GM23338 (cell line): ENCODE data around the gene PPM1L. TPM values are rescaled to one million over a fixed set of nuclear protein-coding genes. Genes with fewer than 3 reads are reported as not detected.
A peak's percentile ranks its signal among the peaks of the same experiment; 100 is the strongest.

Experiments used
- ATAC-seq: fragments of 200-7000 bp; cut with Tn5 transposase; 3 replicates; pipeline ENCODE4 v1.9.1; 2020
- DNase-seq: peaks from one replicate; pipeline ENCODE4 v3.0.0-alpha.2; 2015; ENCODE audit warnings: low spot score
- H2AFZ ChIP-seq: fragments of 200-600 bp; sonication (generic); 2 replicates; pipeline ENCODE4 v1.8.0; 2016; ENCODE audit warnings: antibody characterized with exemption, mild to moderate bottlenecking, moderate library complexity
- H3F3A ChIP-seq: fragments of 200-600 bp; sonication (generic); replicated peaks from 2 replicates; pipeline ENCODE4 v1.8.0; 2017; ENCODE audit warnings: antibody characterized with exemption, mixed run types, low read depth
- H3K27ac ChIP-seq: fragments of 200-600 bp; sonication (generic); 2 replicates; pipeline ENCODE4 v1.6.1; 2016; ENCODE audit warnings: low read depth
- H3K27me3 ChIP-seq: fragments of 200-600 bp; sonication (generic); 2 replicates; pipeline ENCODE4 v1.8.0; 2016; ENCODE audit warnings: mild to moderate bottlenecking, mixed run types, moderate library complexity; ENCODE audit not compliant: insufficient read depth
- H3K36me3 ChIP-seq: fragments of 200-600 bp; sonication (generic); 2 replicates; pipeline ENCODE4 v1.8.0; 2016; ENCODE audit warnings: mild to moderate bottlenecking; ENCODE audit not compliant: insufficient read depth
- H3K4me1 ChIP-seq: fragments of 200-600 bp; sonication (generic); 2 replicates; pipeline ENCODE4 v1.8.0; 2016; ENCODE audit warnings: mild to moderate bottlenecking, moderate library complexity; ENCODE audit not compliant: insufficient read depth
- H3K4me2 ChIP-seq: fragments of 200-600 bp; sonication (generic); 2 replicates; pipeline ENCODE4 v1.7.1; 2017; ENCODE audit warnings: mixed run types
- H3K4me3 ChIP-seq: fragments of 200-600 bp; sonication (generic); 2 replicates; pipeline ENCODE4 v1.6.1; 2016; ENCODE audit warnings: mixed run types
- H3K79me2 ChIP-seq: fragments of 200-600 bp; sonication (generic); replicated peaks from 2 replicates; pipeline ENCODE4 v1.8.0; 2017; ENCODE audit warnings: mild to moderate bottlenecking; ENCODE audit not compliant: insufficient read depth
- H3K9me2 ChIP-seq: fragments of 200-600 bp; sonication (generic); 2 replicates; pipeline ENCODE4 v1.8.0; 2017; ENCODE audit not compliant: insufficient read depth
- H4K20me1 ChIP-seq: fragments of 200-600 bp; sonication (generic); replicated peaks from 2 replicates; pipeline ENCODE4 v1.8.0; 2017; ENCODE audit warnings: mild to moderate bottlenecking; ENCODE audit not compliant: insufficient read depth
- H3K27ac Mint-ChIP-seq: 2 replicates; pipeline ENCODE4 v1.8.0; 2020; ENCODE audit warnings: inconsistent platforms, mild to moderate bottlenecking, moderate library complexity, mixed read lengths
- H3K27me3 Mint-ChIP-seq: 3 replicates; pipeline ENCODE4 v1.8.0; 2022; ENCODE audit warnings: low read depth, mild to moderate bottlenecking, moderate library complexity, mixed read lengths, inconsistent platforms; ENCODE audit not compliant: insufficient read depth, poor library complexity
- H3K36me3 Mint-ChIP-seq: 3 replicates; pipeline ENCODE4 v1.8.0; 2021; ENCODE audit warnings: low read depth, mild to moderate bottlenecking, inconsistent platforms, moderate library complexity, mixed read lengths
- H3K4me1 Mint-ChIP-seq: 3 replicates; pipeline ENCODE4 v1.8.0; 2020; ENCODE audit warnings: mild to moderate bottlenecking, inconsistent platforms, mixed read lengths
- H3K4me3 Mint-ChIP-seq: 3 replicates; pipeline ENCODE4 v1.8.0; 2021; ENCODE audit warnings: moderate library complexity, mild to moderate bottlenecking, inconsistent platforms, mixed read lengths
- H3K9me3 Mint-ChIP-seq: 3 replicates; pipeline ENCODE4 v1.8.0; 2020; ENCODE audit warnings: moderate library complexity, mild to moderate bottlenecking, inconsistent platforms, mixed read lengths
- CREB1 ChIP-seq: fragments of 250-450 bp; sonication (Bioruptor Pico); IDR thresholded peaks from 2 replicates; pipeline ENCODE4 v1.5.0; 2020; ENCODE audit warnings: low read depth, mild to moderate bottlenecking, moderate library complexity
- EZH2 ChIP-seq: fragments of 200-600 bp; sonication (generic); IDR thresholded peaks from one replicate; pipeline ENCODE4 v1.8.0; 2017; ENCODE audit warnings: antibody characterized with exemption, mild to moderate bottlenecking, low read depth; ENCODE audit not compliant: unreplicated experiment
- EZH2phosphoT487 ChIP-seq: fragments of 200-600 bp; sonication (generic); IDR thresholded peaks from one replicate; pipeline ENCODE4 v1.8.1; 2018; ENCODE audit warnings: antibody characterized with exemption; ENCODE audit not compliant: unreplicated experiment
- JUNB ChIP-seq: IDR thresholded peaks from one replicate; pipeline ENCODE4 v1.6.1; 2016; ENCODE audit warnings: antibody characterized with exemption; ENCODE audit not compliant: unreplicated experiment
- NANOG ChIP-seq: IDR thresholded peaks from 2 replicates; pipeline ENCODE4 v1.6.1; 2016; ENCODE audit warnings: antibody characterized with exemption, borderline replicate concordance
- POLR2AphosphoS5 ChIP-seq: IDR thresholded peaks from 2 replicates; pipeline ENCODE4 v1.6.1; 2016; ENCODE audit warnings: antibody characterized with exemption, low read depth
- STAT1 ChIP-seq: IDR thresholded peaks from one replicate; pipeline ENCODE4 v1.6.1; 2016; ENCODE audit warnings: antibody characterized with exemption; ENCODE audit not compliant: unreplicated experiment
- ZNF114 ChIP-seq: fragments of 250-450 bp; sonication (Bioruptor Pico); IDR thresholded peaks from 2 replicates; pipeline ENCODE4 v1.5.0; 2020; ENCODE audit warnings: mild to moderate bottlenecking, moderate library complexity
- ZNF331 ChIP-seq: fragments of 250-450 bp; sonication (Bioruptor Pico); IDR thresholded peaks from 2 replicates; pipeline ENCODE4 v1.5.0; 2020; ENCODE audit warnings: low read depth, mild to moderate bottlenecking, moderate library complexity
- polyA plus RNA-seq: library from polyadenylated mRNA; unstranded; fragments of >200 nt; fragmentation: Nextera tagmentation; extraction: Ambion mirVana; gene quantifications from 2 replicates; pipeline ENCODE4 v1.2.1, GENCODE V29; 2016
- total RNA-seq: library from RNA; depleted of rRNA; stranded (reverse); fragments of >200 nt; shearing (Covaris generic); gene quantifications from 2 replicates; pipeline ENCODE4 v1.2.3, GENCODE V29; 2014
- TF ChIP-seq, protein P1 (sequence below): fragments of 250-450 bp; sonication (Bioruptor Pico); IDR thresholded peaks from 2 replicates; pipeline ENCODE4 v1.5.0; 2020; ENCODE audit warnings: mild to moderate bottlenecking, moderate library complexity
- TF ChIP-seq, protein P2 (sequence below): IDR thresholded peaks from one replicate; pipeline ENCODE4 v1.6.1; 2018; ENCODE audit warnings: antibody characterized with exemption; ENCODE audit not compliant: unreplicated experiment
- TF ChIP-seq, protein P3 (sequence below), 2 experiments: fragments of 200-600 bp in 1 of 2; sonication (generic) in 1 of 2; conservative IDR thresholded peaks; 2 replicates each; pipeline versions ENCODE4 v1.5.1 to v1.6.1; 2016 to 2017; ENCODE audit warnings: antibody characterized with exemption in 2 of 2, low read depth in 2 of 2, mild to moderate bottlenecking in 2 of 2, moderate library complexity in 1 of 2
- TF ChIP-seq, protein P4 (sequence below): IDR thresholded peaks from 2 replicates; pipeline ENCODE4 v1.6.1; 2016; ENCODE audit warnings: antibody characterized with exemption

Gene PPM1L
- total and polyA plus RNA-seq, 2 experiments from 2014 or later = 3.9 to 26.4 TPM

DNA sequence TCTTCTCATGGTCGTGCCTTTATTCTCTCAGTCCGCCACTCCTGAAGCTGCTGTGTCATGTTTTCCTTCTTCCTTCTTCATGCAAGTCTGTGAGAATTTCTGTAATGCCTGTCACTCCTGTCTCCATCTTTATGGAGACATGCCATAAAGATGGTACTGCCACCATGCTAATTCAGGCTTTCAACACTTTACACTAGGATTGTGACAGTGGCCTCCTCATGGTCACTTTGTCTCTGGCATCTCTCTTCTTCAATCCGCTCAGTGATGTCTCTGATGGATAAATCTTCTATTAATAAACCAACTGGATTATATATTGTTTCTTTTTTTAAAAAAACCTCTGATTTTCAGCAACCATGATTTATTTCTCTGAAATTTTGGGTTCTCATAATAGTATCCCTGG, 18.1 kb downstream of the PPM1L start:
- H3K27ac Mint-ChIP-seq = peak overlapping the region; percentile 45; the same call in 1 of the 2 replicates
- Histone ChIP-seq H3K4me2 (no peak overlapping the region), H3K9me2 (no peaks in the 10 kb centered on the region), H3K27me3 (no peaks in the 10 kb centered on the region), H2AFZ (no peak overlapping the region), H3F3A (no peaks in the 10 kb centered on the region), H3K36me3 (no peaks in the 10 kb centered on the region), H4K20me1 (0 out of 2 replicates have a peak, but pooled peaks cover 4% of the 10 kb centered on the region), H3K4me3 (no peak overlapping the region), H3K27ac (no peak overlapping the region), H3K4me1 (no peaks in the 10 kb centered on the region), H3K79me2 (peaks cover 9% of the 10 kb centered on the region)
- H3K27me3 Mint-ChIP-seq = no peaks in the 10 kb centered on the region
- ATAC-seq (no peak), DNase-seq (no peak)
- no peaks in the 10 kb centered on the region; the same call in 2 of the 3 replicates for H3K4me1 Mint-ChIP-seq
- no peaks in the 10 kb centered on the region for H3K9me3 Mint-ChIP-seq
- H3K36me3 Mint-ChIP-seq = no peaks in the 10 kb centered on the region
- no peak overlapping the region for H3K4me3 Mint-ChIP-seq
- no peak for TF ChIP-seq ZNF331 (CRISPR knock-in tag)
- TF ChIP-seq, protein P1, sequence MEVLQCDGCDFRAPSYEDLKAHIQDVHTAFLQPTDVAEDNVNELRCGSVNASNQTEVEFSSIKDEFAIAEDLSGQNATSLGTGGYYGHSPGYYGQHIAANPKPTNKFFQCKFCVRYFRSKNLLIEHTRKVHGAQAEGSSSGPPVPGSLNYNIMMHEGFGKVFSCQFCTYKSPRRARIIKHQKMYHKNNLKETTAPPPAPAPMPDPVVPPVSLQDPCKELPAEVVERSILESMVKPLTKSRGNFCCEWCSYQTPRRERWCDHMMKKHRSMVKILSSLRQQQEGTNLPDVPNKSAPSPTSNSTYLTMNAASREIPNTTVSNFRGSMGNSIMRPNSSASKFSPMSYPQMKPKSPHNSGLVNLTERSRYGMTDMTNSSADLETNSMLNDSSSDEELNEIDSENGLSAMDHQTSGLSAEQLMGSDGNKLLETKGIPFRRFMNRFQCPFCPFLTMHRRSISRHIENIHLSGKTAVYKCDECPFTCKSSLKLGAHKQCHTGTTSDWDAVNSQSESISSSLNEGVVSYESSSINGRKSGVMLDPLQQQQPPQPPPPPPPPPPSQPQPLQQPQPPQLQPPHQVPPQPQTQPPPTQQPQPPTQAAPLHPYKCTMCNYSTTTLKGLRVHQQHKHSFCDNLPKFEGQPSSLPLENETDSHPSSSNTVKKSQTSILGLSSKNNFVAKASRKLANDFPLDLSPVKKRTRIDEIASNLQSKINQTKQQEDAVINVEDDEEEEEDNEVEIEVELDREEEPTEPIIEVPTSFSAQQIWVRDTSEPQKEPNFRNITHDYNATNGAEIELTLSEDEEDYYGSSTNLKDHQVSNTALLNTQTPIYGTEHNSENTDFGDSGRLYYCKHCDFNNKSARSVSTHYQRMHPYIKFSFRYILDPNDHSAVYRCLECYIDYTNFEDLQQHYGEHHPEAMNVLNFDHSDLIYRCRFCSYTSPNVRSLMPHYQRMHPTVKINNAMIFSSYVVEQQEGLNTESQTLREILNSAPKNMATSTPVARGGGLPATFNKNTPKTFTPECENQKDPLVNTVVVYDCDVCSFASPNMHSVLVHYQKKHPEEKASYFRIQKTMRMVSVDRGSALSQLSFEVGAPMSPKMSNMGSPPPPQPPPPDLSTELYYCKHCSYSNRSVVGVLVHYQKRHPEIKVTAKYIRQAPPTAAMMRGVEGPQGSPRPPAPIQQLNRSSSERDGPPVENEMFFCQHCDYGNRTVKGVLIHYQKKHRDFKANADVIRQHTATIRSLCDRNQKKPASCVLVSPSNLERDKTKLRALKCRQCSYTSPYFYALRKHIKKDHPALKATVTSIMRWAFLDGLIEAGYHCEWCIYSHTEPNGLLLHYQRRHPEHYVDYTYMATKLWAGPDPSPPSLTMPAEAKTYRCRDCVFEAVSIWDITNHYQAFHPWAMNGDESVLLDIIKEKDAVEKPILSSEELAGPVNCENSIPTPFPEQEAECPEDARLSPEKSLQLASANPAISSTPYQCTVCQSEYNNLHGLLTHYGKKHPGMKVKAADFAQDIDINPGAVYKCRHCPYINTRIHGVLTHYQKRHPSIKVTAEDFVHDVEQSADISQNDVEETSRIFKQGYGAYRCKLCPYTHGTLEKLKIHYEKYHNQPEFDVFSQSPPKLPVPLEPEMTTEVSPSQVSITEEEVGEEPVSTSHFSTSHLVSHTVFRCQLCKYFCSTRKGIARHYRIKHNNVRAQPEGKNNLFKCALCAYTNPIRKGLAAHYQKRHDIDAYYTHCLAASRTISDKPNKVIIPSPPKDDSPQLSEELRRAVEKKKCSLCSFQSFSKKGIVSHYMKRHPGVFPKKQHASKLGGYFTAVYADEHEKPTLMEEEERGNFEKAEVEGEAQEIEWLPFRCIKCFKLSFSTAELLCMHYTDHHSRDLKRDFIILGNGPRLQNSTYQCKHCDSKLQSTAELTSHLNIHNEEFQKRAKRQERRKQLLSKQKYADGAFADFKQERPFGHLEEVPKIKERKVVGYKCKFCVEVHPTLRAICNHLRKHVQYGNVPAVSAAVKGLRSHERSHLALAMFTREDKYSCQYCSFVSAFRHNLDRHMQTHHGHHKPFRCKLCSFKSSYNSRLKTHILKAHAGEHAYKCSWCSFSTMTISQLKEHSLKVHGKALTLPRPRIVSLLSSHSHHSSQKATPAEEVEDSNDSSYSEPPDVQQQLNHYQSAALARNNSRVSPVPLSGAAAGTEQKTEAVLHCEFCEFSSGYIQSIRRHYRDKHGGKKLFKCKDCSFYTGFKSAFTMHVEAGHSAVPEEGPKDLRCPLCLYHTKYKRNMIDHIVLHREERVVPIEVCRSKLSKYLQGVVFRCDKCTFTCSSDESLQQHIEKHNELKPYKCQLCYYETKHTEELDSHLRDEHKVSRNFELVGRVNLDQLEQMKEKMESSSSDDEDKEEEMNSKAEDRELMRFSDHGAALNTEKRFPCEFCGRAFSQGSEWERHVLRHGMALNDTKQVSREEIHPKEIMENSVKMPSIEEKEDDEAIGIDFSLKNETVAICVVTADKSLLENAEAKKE = no peak
- no peak for TF ChIP-seq JUNB
- TF ChIP-seq POLR2AphosphoS5 = no peak
- TF ChIP-seq CREB1 (CRISPR knock-in tag) = no peak
- TF ChIP-seq, protein P2, sequence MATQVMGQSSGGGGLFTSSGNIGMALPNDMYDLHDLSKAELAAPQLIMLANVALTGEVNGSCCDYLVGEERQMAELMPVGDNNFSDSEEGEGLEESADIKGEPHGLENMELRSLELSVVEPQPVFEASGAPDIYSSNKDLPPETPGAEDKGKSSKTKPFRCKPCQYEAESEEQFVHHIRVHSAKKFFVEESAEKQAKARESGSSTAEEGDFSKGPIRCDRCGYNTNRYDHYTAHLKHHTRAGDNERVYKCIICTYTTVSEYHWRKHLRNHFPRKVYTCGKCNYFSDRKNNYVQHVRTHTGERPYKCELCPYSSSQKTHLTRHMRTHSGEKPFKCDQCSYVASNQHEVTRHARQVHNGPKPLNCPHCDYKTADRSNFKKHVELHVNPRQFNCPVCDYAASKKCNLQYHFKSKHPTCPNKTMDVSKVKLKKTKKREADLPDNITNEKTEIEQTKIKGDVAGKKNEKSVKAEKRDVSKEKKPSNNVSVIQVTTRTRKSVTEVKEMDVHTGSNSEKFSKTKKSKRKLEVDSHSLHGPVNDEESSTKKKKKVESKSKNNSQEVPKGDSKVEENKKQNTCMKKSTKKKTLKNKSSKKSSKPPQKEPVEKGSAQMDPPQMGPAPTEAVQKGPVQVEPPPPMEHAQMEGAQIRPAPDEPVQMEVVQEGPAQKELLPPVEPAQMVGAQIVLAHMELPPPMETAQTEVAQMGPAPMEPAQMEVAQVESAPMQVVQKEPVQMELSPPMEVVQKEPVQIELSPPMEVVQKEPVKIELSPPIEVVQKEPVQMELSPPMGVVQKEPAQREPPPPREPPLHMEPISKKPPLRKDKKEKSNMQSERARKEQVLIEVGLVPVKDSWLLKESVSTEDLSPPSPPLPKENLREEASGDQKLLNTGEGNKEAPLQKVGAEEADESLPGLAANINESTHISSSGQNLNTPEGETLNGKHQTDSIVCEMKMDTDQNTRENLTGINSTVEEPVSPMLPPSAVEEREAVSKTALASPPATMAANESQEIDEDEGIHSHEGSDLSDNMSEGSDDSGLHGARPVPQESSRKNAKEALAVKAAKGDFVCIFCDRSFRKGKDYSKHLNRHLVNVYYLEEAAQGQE = no peak
- TF ChIP-seq EZH2phosphoT487 = no peak
- TF ChIP-seq, protein P3, sequence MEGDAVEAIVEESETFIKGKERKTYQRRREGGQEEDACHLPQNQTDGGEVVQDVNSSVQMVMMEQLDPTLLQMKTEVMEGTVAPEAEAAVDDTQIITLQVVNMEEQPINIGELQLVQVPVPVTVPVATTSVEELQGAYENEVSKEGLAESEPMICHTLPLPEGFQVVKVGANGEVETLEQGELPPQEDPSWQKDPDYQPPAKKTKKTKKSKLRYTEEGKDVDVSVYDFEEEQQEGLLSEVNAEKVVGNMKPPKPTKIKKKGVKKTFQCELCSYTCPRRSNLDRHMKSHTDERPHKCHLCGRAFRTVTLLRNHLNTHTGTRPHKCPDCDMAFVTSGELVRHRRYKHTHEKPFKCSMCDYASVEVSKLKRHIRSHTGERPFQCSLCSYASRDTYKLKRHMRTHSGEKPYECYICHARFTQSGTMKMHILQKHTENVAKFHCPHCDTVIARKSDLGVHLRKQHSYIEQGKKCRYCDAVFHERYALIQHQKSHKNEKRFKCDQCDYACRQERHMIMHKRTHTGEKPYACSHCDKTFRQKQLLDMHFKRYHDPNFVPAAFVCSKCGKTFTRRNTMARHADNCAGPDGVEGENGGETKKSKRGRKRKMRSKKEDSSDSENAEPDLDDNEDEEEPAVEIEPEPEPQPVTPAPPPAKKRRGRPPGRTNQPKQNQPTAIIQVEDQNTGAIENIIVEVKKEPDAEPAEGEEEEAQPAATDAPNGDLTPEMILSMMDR (conservative IDR thresholded peaks at IDR 0.05; ENCODE audit: low read depth in 2 of 2) = no peak
- no peak for TF ChIP-seq NANOG
- no peak for TF ChIP-seq ZNF114 (CRISPR knock-in tag)
- no peak for TF ChIP-seq EZH2
- TF ChIP-seq, protein P4, sequence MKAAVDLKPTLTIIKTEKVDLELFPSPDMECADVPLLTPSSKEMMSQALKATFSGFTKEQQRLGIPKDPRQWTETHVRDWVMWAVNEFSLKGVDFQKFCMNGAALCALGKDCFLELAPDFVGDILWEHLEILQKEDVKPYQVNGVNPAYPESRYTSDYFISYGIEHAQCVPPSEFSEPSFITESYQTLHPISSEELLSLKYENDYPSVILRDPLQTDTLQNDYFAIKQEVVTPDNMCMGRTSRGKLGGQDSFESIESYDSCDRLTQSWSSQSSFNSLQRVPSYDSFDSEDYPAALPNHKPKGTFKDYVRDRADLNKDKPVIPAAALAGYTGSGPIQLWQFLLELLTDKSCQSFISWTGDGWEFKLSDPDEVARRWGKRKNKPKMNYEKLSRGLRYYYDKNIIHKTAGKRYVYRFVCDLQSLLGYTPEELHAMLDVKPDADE = no peak
- TF ChIP-seq STAT1 = no peak
